GM12878 (cell line): ENCODE data around the gene HRH2.

Source experiments
- RELB ChIP-seq: fragments of 450-650 bp; IDR thresholded peaks from 2 replicates; pipeline ENCODE4 v1.6.1; 2017; ENCODE audit warnings: low read depth, mild to moderate bottlenecking, moderate library complexity
- SUZ12 ChIP-seq: fragments of 200-600 bp; sonication (generic); IDR thresholded peaks from one replicate; pipeline ENCODE4 v1.6.1; 2018; ENCODE audit warnings: antibody characterized with exemption, mild to moderate bottlenecking; ENCODE audit not compliant: unreplicated experiment

- TF ChIP-seq SUZ12 (no peak), RELB (no peak)
These were observed 18.0 kb downstream of the HRH2 start for GRCh38 chr5:175675873-175676272.
